Measurements from ENCODE around the gene BFSP1.

The BFSP1 gene

DNA sequence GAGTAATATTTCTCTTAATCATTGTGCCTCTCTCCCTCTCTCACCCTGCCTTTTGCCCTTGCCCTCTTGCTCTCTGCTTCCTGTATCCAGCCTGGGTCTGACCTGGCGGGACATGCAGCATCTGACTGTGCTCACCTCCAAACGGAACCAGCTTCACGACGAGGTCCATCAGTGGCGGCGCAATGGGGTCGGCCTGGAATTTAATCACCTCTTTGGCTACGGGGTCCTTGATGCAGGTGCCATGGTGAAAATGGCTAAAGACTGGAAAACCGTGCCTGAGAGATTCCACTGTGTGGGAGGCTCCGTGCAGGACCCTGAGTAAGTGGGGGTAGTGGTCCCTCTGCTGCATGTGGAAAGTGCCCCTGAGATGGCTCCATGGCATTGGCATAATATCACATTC, 65.9 kb downstream of the BFSP1 start:
- TF ChIP-seq REST (IDR thresholded peaks at IDR 0.05; ENCODE audit: insufficient replicate concordance, low read depth), result no peak
- no peak for DNase-seq (ENCODE audit: low read depth in 1 of 2, low spot score in 1 of 2)

GRCh38 chr20:17463711-17464110, 67.5 kb downstream of the BFSP1 start:
- Histone ChIP-seq H3K4me3 (replicated peaks; ENCODE audit: insufficient read depth, low read length) (no peak overlapping the region), H3K27me3 (ENCODE audit: insufficient read depth, poor library complexity, severe bottlenecking) (no peaks in the 10 kb centered on the region), H3K27ac (replicated peaks) (no peak overlapping the region)
- DNase-seq (ENCODE audit: low read depth in 1 of 2, low spot score in 1 of 2), result no peak
- TF ChIP-seq CTCF (IDR thresholded peaks at IDR 0.05; ENCODE audit: insufficient read depth, low read length) (no peak), POLR2AphosphoS5 (IDR thresholded peaks at IDR 0.05; ENCODE audit: low read depth) (no peak), REST (IDR thresholded peaks at IDR 0.05; ENCODE audit: insufficient replicate concordance, low read depth) (no peak), SPI1 (IDR thresholded peaks at IDR 0.05; ENCODE audit: borderline replicate concordance, low read depth) (no peak), GABPA (IDR thresholded peaks at IDR 0.05; ENCODE audit: low read depth) (no peak)

More for the DNA sequence above, 65.9 kb downstream of the BFSP1 start:
- H3K27ac ChIP-seq (replicated peaks), result no peak overlapping the region
- no peaks in the 10 kb centered on the region for H3K27me3 ChIP-seq (ENCODE audit: insufficient read depth, poor library complexity, severe bottlenecking)
- H3K4me3 ChIP-seq (replicated peaks; ENCODE audit: insufficient read depth, low read length), result no peak overlapping the region

DNA sequence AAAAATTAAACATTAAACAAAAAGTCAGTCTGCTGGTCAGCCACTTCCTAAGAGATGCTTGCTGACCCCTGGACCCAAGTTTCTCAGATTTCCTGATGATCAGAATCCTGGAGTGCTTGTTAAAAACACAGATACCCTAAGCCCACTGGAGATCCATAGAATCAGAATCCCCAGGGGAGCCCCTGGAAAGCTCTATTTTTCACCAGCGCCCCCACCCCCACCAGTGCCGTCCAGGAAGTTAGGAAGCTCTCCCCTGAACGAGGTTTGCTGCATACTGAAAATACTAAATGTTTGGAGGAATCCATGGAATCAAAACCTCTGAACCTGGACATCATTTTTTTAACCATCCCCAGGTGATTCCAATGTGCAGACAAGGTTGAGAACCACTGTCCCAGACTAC, 69.2 kb downstream of the BFSP1 start:
- H3K27ac ChIP-seq (replicated peaks), result no peak overlapping the region
- no peak for DNase-seq (ENCODE audit: low read depth in 1 of 2, low spot score in 1 of 2)
- H3K27me3 ChIP-seq (ENCODE audit: insufficient read depth, poor library complexity, severe bottlenecking), result no peaks in the 10 kb centered on the region
- no peak overlapping the region for H3K4me3 ChIP-seq (replicated peaks; ENCODE audit: insufficient read depth, low read length)
- TF ChIP-seq POLR2AphosphoS5 (IDR thresholded peaks at IDR 0.05; ENCODE audit: low read depth), result no peak
- TF ChIP-seq CTCF (IDR thresholded peaks at IDR 0.05; ENCODE audit: insufficient read depth, low read length), result no peak

GRCh38 chr20:17460119-17460518, 71.1 kb downstream of the BFSP1 start:
- H3K27ac ChIP-seq (replicated peaks), result no peak overlapping the region
- TF ChIP-seq GABPA (IDR thresholded peaks at IDR 0.05; ENCODE audit: low read depth), result no peak
- TF ChIP-seq REST (IDR thresholded peaks at IDR 0.05; ENCODE audit: insufficient replicate concordance, low read depth), result no peak
- no peak for TF ChIP-seq CTCF (IDR thresholded peaks at IDR 0.05; ENCODE audit: insufficient read depth, low read length)
- TF ChIP-seq POLR2AphosphoS5 (IDR thresholded peaks at IDR 0.05; ENCODE audit: low read depth), result no peak
- no peak for DNase-seq (ENCODE audit: low read depth in 1 of 2, low spot score in 1 of 2)
- H3K27me3 ChIP-seq (ENCODE audit: insufficient read depth, poor library complexity, severe bottlenecking), result peaks cover 4% of the 10 kb centered on the region
- H3K4me3 ChIP-seq (replicated peaks; ENCODE audit: insufficient read depth, low read length), result no peak overlapping the region

All from HL-60 (cell line).